ENCODE results near the gene CRHR2. TPM values are rescaled to one million over a fixed set of nuclear protein-coding genes. Genes with fewer than 3 reads are reported as not detected.

CRHR2 gene
- total RNA-seq, 1 experiment from 2014 or later = not detected

DNA sequence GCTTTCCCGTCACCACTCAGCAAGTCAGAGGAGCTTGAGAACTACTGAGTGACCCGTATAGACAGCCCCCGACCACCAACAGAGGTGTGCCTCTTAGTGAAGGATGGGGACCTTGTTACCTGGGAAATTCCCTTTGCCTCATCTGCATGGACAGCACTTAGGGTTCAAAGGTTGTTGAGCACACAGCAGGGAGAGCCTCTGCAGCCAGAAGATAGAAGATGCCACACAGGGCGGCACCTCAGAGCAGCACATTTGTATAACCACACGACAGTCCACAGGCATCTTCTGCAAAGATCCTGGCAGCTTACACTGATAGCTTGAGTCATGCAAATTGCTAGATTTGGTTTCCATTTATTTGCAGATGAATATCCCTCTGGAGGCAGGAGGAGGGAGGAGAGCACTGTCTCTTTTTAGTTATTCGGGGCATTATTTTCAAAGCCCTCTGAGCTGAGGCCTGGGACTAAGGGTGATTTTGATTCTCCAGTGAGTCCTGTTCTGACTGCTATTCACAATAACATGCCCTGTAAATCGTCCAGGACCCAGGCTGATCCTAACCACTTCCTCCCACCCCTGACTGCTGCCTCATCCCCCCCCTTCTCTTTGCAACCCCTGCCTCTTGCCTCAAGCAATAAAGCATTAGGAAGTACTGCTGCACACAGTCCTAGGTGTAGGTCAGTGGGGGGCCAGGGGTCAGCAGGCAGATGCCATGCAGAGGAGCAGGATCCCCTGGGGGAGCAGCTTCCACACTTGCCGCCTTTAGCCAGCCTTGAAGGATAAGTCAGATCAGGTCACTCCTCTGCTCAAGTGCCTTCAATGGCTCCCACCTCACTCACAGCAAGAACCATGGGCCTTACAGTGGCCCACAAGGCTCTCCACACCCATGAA, 45.0 kb upstream of the CRHR2 start:
- no peak for DNase-seq (ENCODE audit: low spot score)
- CTCF ChIA-PET = no interaction called here
- intact Hi-C loops (cut with micrococcal nuclease; ENCODE audit: unreplicated experiment) = no loop called here

DNA sequence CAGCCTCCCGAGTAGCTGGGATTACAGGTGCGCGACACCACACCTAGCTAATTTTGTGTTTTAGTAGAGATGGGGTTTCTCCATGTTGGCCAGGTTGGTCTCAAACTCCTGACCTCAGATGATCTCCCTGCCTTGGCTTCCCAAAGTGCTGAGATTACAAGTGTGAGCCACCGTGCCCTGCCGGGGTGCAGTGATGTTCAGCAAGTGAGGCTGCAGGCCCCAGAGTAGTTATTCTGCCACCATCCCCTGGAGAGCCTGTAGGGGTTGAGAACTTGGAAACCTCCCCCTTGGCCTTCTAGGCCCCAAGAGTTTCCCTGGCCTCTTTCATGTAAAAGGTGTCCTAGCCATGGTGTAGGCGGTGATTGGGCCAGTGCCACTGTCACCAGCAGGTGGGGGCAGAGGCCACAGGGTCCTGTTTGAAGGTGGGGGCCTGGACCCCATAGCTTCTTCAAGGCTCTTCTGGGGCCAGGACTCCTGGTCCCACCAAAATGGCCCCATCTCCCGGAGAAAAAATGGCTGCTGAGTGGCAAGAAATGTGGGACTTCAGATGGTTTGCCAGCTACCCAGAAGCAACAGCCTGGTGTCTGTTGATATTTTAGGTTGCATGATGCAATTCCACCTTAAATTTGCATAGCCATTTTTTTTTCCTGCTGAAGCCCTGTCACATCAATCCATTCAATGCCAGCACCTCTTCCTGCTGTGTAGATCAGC, 44.2 kb upstream of the CRHR2 start:
- POLR2A ChIA-PET (ENCODE audit: low non-redundant PET) = interaction anchor here (0.6 kb wide), 1 partner anchor 510 kb away, joined by 3 read pairs; no protein-coding TSS in a partner anchor
- Histone ChIP-seq H3K36me3 (ENCODE audit: insufficient read depth, low read length, poor library complexity, severe bottlenecking) (no peaks in the 10 kb centered on the region), H3K27me3 (replicated peaks; ENCODE audit: insufficient read depth, low read depth, low read length, poor library complexity) (peaks cover 25% of the 10 kb centered on the region), H3K4me3 (ENCODE audit: low read depth, low read length, poor library complexity, severe bottlenecking) (no peak overlapping the region), H3K4me1 (ENCODE audit: insufficient read depth, low read length, poor library complexity, severe bottlenecking) (no peaks in the 10 kb centered on the region), H3K27ac (ENCODE audit: low read depth, low read length, poor library complexity, severe bottlenecking) (no peak overlapping the region), H3K9me3 (ENCODE audit: low read depth, low read length, poor library complexity, severe bottlenecking) (no peaks in the 10 kb centered on the region)
- CTCF ChIA-PET = no interaction called here
- no peak for DNase-seq (ENCODE audit: low spot score)
- TF ChIP-seq, protein P1, sequence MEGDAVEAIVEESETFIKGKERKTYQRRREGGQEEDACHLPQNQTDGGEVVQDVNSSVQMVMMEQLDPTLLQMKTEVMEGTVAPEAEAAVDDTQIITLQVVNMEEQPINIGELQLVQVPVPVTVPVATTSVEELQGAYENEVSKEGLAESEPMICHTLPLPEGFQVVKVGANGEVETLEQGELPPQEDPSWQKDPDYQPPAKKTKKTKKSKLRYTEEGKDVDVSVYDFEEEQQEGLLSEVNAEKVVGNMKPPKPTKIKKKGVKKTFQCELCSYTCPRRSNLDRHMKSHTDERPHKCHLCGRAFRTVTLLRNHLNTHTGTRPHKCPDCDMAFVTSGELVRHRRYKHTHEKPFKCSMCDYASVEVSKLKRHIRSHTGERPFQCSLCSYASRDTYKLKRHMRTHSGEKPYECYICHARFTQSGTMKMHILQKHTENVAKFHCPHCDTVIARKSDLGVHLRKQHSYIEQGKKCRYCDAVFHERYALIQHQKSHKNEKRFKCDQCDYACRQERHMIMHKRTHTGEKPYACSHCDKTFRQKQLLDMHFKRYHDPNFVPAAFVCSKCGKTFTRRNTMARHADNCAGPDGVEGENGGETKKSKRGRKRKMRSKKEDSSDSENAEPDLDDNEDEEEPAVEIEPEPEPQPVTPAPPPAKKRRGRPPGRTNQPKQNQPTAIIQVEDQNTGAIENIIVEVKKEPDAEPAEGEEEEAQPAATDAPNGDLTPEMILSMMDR (conservative IDR thresholded peaks at IDR 0.05; ENCODE audit: low read depth, low read length) = no peak
- TF ChIP-seq EZH2 (IDR thresholded peaks at IDR 0.05; ENCODE audit: borderline replicate concordance, low read depth, low read length, poor library complexity, severe bottlenecking) = no peak
- BruUV-seq (replicated peaks) = no TSS peak
- intact Hi-C loops (cut with micrococcal nuclease; ENCODE audit: unreplicated experiment) = no loop called here

More for the DNA sequence above, 45.0 kb upstream of the CRHR2 start:
- no peak overlapping the region for H3K27ac ChIP-seq (ENCODE audit: low read depth, low read length, poor library complexity, severe bottlenecking)
- H3K4me1 ChIP-seq (ENCODE audit: insufficient read depth, low read length, poor library complexity, severe bottlenecking) = no peaks in the 10 kb centered on the region
- POLR2A ChIA-PET (ENCODE audit: low non-redundant PET) = no interaction called here
- TF ChIP-seq, protein P1 (conservative IDR thresholded peaks at IDR 0.05; ENCODE audit: low read depth, low read length) = no peak
- TF ChIP-seq EZH2 (IDR thresholded peaks at IDR 0.05; ENCODE audit: borderline replicate concordance, low read depth, low read length, poor library complexity, severe bottlenecking) = no peak
- H3K27me3 ChIP-seq (replicated peaks; ENCODE audit: insufficient read depth, low read depth, low read length, poor library complexity) = peaks cover 23% of the 10 kb centered on the region
- H3K4me3 ChIP-seq (ENCODE audit: low read depth, low read length, poor library complexity, severe bottlenecking) = no peak overlapping the region
- H3K9me3 ChIP-seq (ENCODE audit: low read depth, low read length, poor library complexity, severe bottlenecking) = no peaks in the 10 kb centered on the region
- H3K36me3 ChIP-seq (ENCODE audit: insufficient read depth, low read length, poor library complexity, severe bottlenecking) = no peaks in the 10 kb centered on the region
- no TSS peak for BruUV-seq (replicated peaks)

DNA sequence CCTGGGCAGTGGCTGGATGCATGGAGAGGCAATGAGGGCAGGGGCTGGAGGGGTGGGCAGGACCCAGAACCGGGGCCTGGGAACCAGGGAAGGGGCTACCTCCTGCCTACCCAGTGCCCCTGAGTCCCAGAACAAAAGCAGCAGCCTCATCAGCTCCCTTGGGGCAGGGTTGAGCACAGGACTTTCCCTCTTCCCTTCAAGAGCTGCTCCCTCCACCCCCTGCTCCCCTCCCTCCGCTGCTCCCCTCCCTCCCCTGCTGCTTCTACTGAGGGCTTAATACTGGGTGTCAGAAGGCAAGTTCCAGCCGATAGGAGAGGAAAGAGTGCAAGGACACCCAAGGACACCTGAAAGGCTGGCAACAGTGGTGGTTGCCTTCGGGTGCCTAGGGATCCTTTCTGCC, 41.5 kb upstream of the CRHR2 start:
- Histone ChIP-seq H3K27me3 (replicated peaks; ENCODE audit: insufficient read depth, low read depth, low read length, poor library complexity) (peaks cover 22% of the 10 kb centered on the region), H3K36me3 (ENCODE audit: insufficient read depth, low read length, poor library complexity, severe bottlenecking) (no peaks in the 10 kb centered on the region), H3K27ac (ENCODE audit: low read depth, low read length, poor library complexity, severe bottlenecking) (no peak overlapping the region), H3K9me3 (ENCODE audit: low read depth, low read length, poor library complexity, severe bottlenecking) (no peaks in the 10 kb centered on the region), H3K4me1 (ENCODE audit: insufficient read depth, low read length, poor library complexity, severe bottlenecking) (no peaks in the 10 kb centered on the region), H3K4me3 (ENCODE audit: low read depth, low read length, poor library complexity, severe bottlenecking) (no peak overlapping the region)
- no peak for DNase-seq (ENCODE audit: low spot score)
- BruUV-seq (replicated peaks) = no TSS peak
- intact Hi-C loops (cut with micrococcal nuclease; ENCODE audit: unreplicated experiment) = no loop called here
- ChIA-PET POLR2A (ENCODE audit: low non-redundant PET) (no interaction called here), CTCF (no interaction called here)
- TF ChIP-seq, protein P1 (conservative IDR thresholded peaks at IDR 0.05; ENCODE audit: low read depth, low read length) = no peak
- TF ChIP-seq EZH2 (IDR thresholded peaks at IDR 0.05; ENCODE audit: borderline replicate concordance, low read depth, low read length, poor library complexity, severe bottlenecking) = no peak

Data from A673 (cell line).